Naive B cell (primary cell): ENCODE data around the gene SRM. TPM values are rescaled to one million over a fixed set of nuclear protein-coding genes. Genes with fewer than 3 reads are reported as not detected.
"Not testable (repeated sequence)": the region's sequence is repeated elsewhere in the genome, so short reads cannot be mapped to it uniquely, and the experiment has no call there.

Source experiments
- ATAC-seq, 2 donors: fragments of 150-1000 bp; cut with Tn5 transposase; 2 replicates each; pipeline ENCODE4 v1.10.0; 2021; ENCODE audit warnings: low read depth in 2 of 2, mild to moderate bottlenecking in 2 of 2, moderate library complexity in 2 of 2
- DNase-seq: peaks from one replicate; pipeline ENCODE4 v3.0.0; 2022
- H3K27ac Mint-ChIP-seq, 6 donors: one replicate each; pipeline ENCODE4 v1.8.0; 2020 to 2022; ENCODE audit warnings: mild to moderate bottlenecking in 6 of 6, mixed read lengths in 6 of 6, moderate library complexity in 5 of 6, inconsistent platforms in 2 of 6
- H3K27me3 Mint-ChIP-seq, 3 donors: one replicate each; pipeline ENCODE4 v1.8.0; 2021 to 2022; ENCODE audit warnings: mixed read lengths in 3 of 3, mild to moderate bottlenecking in 1 of 3
- H3K36me3 Mint-ChIP-seq, 2 donors: one replicate each; pipeline ENCODE4 v1.8.0; 2020 to 2022; ENCODE audit warnings: mixed read lengths in 2 of 2, inconsistent platforms in 1 of 2, mild to moderate bottlenecking in 1 of 2
- H3K4me1 Mint-ChIP-seq, 3 donors: one replicate each; pipeline ENCODE4 v1.8.0; 2020 to 2022; ENCODE audit warnings: mixed read lengths in 3 of 3, inconsistent platforms in 1 of 3, mild to moderate bottlenecking in 1 of 3, moderate library complexity in 1 of 3
- H3K4me3 Mint-ChIP-seq, 8 donors: one replicate each; pipeline ENCODE4 v1.8.0; 2020 to 2022; ENCODE audit warnings: mild to moderate bottlenecking in 8 of 8, mixed read lengths in 8 of 8, moderate library complexity in 8 of 8, inconsistent platforms in 2 of 8
- H3K9me3 Mint-ChIP-seq, 7 donors: one replicate each; pipeline ENCODE4 v1.8.0; 2020 to 2022; ENCODE audit warnings: mixed read lengths in 7 of 7, mild to moderate bottlenecking in 5 of 7, inconsistent platforms in 2 of 7, moderate library complexity in 1 of 7
- polyA plus RNA-seq, 6 donors: library from polyadenylated mRNA; unstranded; fragments of 300-500 nt; fragmentation: Illumina TruSeq; gene quantifications; one replicate each; pipeline ENCODE4 v1.2.3, GENCODE V29; 2021; ENCODE audit warnings: low read depth in 6 of 6

The SRM gene
- polyA plus RNA-seq, 6 donors from 2014 or later, result 74.3 to 133 (median 89.4) TPM

DNA sequence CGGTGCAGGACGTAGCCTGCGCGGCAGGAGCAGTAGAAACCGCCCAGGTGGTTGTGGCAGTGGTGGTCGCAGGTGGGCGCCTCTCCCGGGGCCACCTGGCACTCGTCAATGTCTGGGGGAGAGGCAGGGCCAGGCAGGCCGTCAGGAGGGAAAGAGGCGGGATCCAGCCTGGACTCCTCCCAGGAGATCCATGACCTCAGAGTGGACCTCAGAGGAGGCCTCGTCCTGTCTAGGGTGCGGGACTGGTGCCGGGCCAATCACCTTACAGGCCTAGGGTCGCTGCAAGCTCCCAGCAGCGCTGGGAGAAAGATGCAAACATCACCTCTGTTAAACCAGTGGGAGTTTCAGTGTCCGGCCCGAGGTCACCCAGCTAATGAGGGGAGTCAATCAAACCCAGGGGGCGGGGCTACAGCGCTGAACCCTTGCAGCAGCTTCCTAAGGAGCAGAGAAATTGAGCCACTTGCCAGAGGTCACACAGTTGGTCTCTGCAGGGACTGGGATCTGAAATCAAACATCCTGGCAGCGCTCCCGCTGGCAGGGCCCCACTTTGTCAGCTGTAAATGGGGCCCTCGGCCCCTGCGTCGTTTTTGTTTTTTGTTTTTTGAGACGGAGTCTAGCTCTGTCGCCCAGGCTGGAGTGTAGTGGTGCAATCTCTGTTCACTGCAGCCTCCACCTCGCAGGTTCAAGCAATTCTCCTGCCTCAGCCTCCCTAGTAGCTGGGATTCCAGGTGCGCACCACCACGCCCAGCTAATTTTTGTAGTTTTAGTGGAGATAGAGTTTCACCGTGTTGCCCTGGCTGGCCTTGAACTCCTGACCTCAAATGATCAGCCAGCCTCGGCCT lies 14.2 kb downstream of the SRM start:
- H3K9me3 Mint-ChIP-seq, result no peaks in the 10 kb centered on the region
- no peak for ATAC-seq
- H3K27me3 Mint-ChIP-seq, result no peaks in the 10 kb centered on the region
- H3K36me3 Mint-ChIP-seq, result no peaks in the 10 kb centered on the region
- H3K4me3 Mint-ChIP-seq, result no peak overlapping the region
- no peaks in the 10 kb centered on the region for H3K4me1 Mint-ChIP-seq
- H3K27ac Mint-ChIP-seq, result no peak overlapping the region
- DNase-seq, result no peak

DNA sequence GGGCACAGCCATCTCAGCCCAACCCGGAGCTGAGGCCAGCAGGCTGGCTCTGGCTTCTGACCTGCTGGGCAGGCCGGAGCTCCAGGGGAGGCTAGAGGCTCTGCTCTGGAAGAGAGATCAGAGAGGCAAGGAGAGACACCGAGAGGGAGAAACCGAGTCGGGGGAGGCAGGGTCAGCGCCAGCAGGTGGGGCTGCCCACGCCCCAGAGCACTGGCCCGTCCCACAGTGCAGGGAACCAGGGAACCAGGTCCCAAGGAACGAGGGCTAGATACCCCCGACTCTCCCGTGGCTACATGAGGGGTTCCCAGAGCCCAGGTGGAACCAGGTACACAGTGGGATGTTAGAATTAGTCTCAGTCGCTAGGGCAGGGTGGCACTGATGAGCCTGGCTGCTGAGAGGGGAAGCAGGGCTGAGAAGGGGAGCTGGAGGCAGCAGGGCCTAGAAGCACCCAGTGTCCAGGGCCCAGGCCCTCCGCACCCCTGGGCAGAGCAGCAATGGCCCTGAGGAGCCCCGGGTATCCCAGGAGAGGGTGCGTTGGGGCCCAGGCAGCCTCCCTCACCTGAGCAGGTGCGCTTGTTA lies 14.9 kb downstream of the SRM start:
- Mint-ChIP-seq H3K4me3 (no peak overlapping the region), H3K27me3 (no peaks in the 10 kb centered on the region), H3K27ac (no peak overlapping the region), H3K9me3 (no peaks in the 10 kb centered on the region), H3K36me3 (no peaks in the 10 kb centered on the region), H3K4me1 (no peaks in the 10 kb centered on the region)
- DNase-seq, result no peak
- ATAC-seq, result no peak

DNA sequence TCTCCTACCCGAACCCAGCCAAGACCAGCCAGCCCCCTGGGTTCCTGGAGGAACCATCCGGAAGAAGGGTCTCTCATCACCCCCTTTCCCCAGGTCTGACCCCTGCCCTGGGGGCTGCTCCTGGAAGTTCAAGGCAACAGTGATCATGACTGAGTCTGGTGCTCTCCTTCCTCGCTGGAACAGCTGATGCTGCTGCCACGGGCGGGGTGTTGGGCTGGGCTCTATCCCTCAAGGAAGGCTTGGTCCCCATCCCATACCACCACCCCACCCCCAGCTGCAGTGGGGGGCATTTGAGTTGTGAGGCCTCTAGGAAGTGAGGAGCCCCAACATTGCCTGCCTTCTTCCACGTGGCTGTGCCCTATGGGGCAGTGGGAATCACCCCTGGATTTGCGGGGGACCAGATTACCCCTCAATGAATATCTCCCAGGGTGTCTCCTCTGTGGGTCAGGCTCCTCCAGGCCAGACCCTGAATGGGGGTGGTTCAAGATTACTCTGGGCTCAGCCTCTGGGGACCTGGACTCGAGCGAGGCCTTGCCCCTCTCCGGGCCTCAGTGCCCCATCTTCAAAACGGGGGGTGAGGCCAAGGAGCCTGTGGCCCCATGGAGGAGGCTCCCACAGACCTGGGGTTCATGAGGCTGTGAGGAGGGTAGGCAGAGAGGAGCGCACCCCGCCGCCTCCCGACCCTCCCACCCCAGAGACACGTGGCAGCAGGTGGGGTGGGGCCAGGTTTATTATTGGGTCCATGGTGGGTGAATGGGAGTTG lies 15.6 kb downstream of the SRM start:
- H3K27ac Mint-ChIP-seq, result no peak overlapping the region
- ATAC-seq, result no peak
- no peaks in the 10 kb centered on the region for H3K36me3 Mint-ChIP-seq
- no peaks in the 10 kb centered on the region for H3K27me3 Mint-ChIP-seq
- no peaks in the 10 kb centered on the region for H3K4me1 Mint-ChIP-seq
- H3K4me3 Mint-ChIP-seq, result no peak overlapping the region
- DNase-seq, result no peak
- no peaks in the 10 kb centered on the region for H3K9me3 Mint-ChIP-seq

DNA sequence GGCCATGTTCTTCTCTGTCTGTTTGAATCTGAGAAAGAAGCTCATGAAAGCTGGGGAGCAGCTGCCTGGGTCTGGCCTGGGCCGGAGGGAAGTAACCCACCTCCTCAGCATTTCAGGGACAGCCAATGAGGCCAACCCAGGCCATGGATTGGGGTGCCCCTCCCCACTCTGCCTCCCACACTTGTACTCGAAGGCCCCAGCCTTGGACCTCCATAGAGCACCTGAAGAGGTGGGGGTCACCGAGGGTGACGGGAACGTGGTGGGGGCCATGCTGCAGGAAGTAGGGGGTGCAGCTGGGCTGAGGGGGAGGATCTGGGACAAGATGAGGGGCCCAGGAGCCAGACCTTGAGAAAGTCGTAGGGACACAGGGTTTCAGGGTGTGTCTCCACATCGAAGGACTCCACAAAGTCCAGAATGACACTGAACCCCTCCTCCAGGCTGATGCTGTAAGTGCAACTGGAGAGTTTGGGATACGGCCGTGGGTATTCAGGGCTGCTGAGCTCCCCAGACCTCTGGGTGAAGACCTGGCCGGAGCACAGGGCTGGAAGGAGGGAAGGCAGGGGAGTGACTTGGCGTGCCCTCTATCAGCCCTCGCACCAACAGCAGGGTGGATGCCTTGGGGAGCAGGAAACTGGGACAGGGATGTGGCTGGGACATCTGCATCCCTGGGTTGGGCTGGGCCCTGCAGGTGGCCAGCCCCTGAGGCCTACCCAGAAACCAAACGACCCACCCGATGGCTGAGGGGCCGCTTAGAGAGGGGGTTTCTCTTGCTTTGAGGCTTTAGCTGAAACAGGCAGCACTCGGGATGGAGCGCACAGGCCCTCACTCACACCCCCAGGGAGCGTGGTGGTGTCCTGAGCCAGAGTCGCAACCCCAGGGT lies 16.6 kb downstream of the SRM start:
- Mint-ChIP-seq H3K27me3 (no peaks in the 10 kb centered on the region), H3K9me3 (no peaks in the 10 kb centered on the region), H3K4me3 (no peak overlapping the region), H3K4me1 (no peaks in the 10 kb centered on the region), H3K27ac (no peak overlapping the region), H3K36me3 (no peaks in the 10 kb centered on the region)
- ATAC-seq, result no peak
- no peak for DNase-seq

DNA sequence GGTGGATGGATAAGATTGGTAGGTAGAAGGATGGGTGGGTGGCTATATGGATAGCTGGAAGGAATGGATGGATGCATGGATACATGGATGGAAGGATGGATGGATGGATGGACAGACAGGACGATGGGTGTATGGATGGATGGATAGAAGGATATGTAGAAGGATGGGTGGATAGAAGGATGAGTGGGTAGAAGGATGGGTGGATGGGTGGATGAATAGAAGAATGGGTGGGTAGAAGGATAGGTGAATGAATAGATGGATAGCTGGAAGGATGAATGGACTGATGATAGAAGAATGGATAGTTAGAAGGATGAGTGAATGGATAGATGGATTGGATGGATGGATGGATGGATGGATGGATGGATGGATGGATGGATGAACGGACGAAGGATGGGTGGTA lies 17.8 kb downstream of the SRM start:
- no peak for ATAC-seq
- Mint-ChIP-seq H3K4me3 (no peak overlapping the region), H3K9me3 (no peaks in the 10 kb centered on the region), H3K36me3 (no peaks in the 10 kb centered on the region), H3K27ac (no peak overlapping the region), H3K27me3 (peaks cover 0 to 5% (median 0%) of the 10 kb centered on the region in 3 donors), H3K4me1 (peaks cover 0 to 5% (median 0%) of the 10 kb centered on the region in 3 donors)
- no peak for DNase-seq

DNA sequence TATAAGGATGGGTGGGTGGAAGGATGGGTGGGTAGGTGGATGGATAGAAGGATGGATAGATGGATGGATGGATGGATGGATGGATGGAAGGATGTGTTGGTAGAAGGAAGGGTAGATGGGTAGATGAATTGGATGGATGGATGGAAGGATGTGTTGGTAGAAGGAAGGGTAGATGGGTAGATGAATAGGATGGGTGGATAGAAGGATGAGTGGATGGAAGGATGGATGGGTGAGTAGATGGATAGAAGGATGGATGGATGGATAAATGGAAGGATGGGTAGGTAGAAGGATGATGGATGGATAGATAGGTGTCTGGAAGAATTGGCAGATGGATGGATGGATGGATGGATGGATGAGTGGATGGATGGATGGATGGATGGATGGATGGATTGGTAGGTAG lies 18.8 kb downstream of the SRM start:
- Mint-ChIP-seq H3K36me3 (no peaks in the 10 kb centered on the region), H3K27ac (no peak overlapping the region), H3K4me1 (peaks cover 0 to 5% (median 0%) of the 10 kb centered on the region in 3 donors), H3K9me3 (no peaks in the 10 kb centered on the region), H3K4me3 (no peak overlapping the region), H3K27me3 (peaks cover 0 to 5% (median 0%) of the 10 kb centered on the region in 3 donors)
- DNase-seq (no peak), ATAC-seq (no peak)

DNA sequence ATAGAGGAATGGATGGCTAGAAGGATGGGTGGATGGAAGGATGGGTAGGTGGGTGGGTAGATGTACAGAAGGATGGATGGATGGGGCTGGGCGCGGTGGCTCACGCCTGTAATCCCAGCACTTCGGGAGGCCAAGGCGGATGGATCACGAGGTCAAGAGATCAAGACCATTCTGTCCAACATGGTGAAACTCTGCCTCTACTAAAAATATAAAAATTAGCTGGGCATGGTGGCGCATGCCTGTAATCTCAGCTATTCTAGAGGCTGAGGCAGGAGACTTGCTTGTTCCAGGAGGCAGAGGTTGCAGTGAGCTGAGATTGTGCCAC lies 19.8 kb downstream of the SRM start:
- H3K27me3 Mint-ChIP-seq, result not testable (repeated sequence)

DNA sequence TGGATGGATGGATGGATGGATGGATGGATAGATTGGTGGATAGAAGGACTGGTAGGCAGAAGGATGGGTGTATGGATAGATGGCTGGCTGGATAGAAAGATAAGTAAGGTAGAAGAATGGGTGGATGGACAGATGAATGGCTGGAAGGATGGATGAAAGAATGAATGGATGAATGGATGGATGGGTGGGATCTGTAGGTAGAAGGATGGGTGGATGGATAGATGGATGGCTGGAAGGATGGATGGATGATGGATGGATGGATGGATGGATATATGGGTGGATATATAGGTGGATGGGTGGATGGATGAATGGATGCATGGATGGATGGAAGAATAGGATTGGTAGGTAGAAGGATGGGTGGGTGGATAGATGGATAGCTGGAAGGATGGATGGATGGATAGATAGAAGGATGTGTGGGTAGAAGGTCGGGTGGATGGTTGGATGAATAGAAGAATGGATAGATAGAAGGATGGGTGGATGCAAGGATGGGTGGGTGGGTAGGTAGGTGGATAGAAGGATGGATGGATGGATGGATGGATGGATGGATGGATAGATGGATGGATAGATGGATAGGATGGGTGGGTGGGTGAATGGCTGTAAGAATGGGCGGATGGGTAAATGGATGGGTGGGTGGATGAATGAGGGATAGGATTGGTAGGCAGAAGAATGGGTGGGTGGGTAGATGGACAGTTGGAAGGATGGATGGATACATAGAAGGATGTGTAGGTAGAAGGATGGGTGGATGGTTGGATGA lies 20.3 kb downstream of the SRM start:
- Mint-ChIP-seq H3K4me1 (peaks cover 0 to 5% (median 0%) of the 10 kb centered on the region in 3 donors), H3K4me3 (no peak overlapping the region), H3K27me3 (peaks cover 0 to 5% (median 0%) of the 10 kb centered on the region in 3 donors), H3K27ac (no peak overlapping the region), H3K9me3 (no peaks in the 10 kb centered on the region), H3K36me3 (no peaks in the 10 kb centered on the region)
- no peak for DNase-seq
- ATAC-seq, result no peak

More for the DNA sequence above, 19.8 kb downstream of the SRM start:
- DNase-seq, ATAC-seq, H3K4me3 Mint-ChIP-seq, H3K4me1 Mint-ChIP-seq, H3K9me3 Mint-ChIP-seq, H3K36me3 Mint-ChIP-seq, H3K27ac Mint-ChIP-seq: not testable (repeated sequence)

DNA sequence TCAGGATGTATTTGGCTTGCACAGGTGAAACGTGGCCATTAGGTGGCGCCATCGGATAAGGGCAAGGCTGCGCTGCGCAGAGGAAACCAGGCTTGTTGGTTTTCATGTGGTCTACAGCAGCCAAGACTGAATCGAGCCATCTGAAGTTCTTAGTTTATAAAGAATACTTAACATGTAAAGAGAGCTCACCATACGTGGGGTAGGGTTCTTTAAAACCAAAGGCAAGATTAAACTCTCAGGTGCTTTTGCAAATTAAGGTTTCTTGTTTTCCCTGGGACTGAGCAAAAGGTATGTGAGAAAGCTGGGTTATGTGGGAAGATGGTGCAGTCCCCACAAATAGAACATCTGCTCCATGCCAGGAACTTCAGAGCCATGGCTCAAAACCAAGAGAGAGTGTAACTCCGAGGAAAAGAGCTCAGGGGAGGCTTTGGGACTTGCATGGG lies 22.1 kb downstream of the SRM start:
- Mint-ChIP-seq H3K4me1 (peaks cover 0 to 5% (median 0%) of the 10 kb centered on the region in 3 donors), H3K36me3 (no peaks in the 10 kb centered on the region), H3K27me3 (peaks cover 0 to 5% (median 0%) of the 10 kb centered on the region in 3 donors), H3K27ac (no peak overlapping the region), H3K4me3 (no peak overlapping the region), H3K9me3 (no peaks in the 10 kb centered on the region)
- DNase-seq (peak; percentile 78), ATAC-seq (peak; percentile 97 to 99)

DNA sequence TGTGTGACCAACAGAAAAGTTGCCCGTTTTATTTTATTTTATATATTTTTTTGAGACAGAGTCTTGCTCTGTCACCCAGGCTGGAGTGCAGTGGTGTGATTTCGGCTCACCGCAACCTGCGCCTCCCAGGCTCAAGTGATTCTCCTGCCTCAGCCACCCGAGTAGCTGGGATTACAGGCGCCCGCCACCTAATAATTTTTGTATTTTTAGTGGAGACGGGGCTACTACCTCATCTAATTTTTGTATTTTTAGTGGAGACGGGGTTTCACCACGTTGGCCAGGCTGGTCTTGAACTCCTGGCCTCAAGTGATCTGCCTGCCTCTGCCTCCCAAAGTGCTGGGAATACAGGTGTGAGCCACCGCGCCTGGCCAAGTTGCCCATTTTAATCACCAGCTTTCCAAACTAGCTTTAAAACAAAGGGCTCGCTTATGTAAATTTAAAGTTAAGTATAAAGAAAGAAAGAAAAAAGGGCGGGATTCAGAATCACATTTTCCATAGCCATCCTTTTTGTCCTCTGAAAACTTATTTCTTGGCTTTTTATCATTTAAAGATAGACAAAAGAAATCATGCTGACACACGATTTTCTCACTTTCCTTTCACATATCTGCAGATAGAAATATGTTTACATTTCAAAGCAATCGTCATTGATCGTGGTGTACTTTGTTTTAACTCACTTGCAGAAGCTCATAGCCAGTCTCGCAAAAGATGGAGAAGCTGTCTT lies 22.6 kb downstream of the SRM start:
- not testable (repeated sequence) for H3K36me3 Mint-ChIP-seq, H3K4me3 Mint-ChIP-seq, DNase-seq, H3K27me3 Mint-ChIP-seq, ATAC-seq, H3K4me1 Mint-ChIP-seq, H3K9me3 Mint-ChIP-seq
- H3K27ac Mint-ChIP-seq, result peak overlapping the region in 1 of 6 donors; percentile 34

DNA sequence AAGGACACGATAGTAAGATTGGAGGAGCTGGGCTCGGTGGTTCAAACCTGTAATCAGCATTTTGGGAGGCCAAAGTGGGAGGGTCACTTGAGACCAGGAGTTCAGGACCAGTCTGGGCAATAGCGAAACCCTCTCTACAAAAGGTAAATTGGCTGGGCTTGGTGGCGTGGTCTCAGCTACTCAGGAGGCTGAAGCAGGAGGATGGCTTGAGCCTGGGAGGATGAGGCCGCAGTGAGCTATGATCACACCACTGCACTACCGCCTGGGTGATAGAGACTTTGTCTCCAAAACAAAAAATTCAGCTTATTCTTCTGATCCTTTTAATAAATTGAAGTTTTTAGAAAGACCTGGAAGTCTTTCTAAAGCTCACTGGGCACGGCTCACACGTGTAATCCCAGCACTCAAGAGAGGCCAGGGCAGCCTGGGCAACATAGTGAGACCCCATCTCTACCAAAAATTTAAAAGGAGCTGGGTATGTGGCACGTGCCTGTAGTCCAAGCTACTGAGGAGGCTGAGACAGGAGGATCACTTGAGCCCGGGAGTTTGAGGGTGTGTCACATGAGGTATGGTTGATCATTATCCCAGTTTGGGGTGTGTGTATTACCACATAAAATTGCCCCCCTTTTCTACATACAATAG lies 28.1 kb downstream of the SRM start:
- Mint-ChIP-seq H3K27ac (peak overlapping the region in 2 of 6 donors; percentile 30 to 69), H3K4me3 (no peak overlapping the region), H3K36me3 (no peaks in the 10 kb centered on the region), H3K27me3 (no peaks in the 10 kb centered on the region), H3K4me1 (peaks cover 0 to 10% (median 2%) of the 10 kb centered on the region in 3 donors), H3K9me3 (peaks cover 0 to 2% (median 0%) of the 10 kb centered on the region in 7 donors)
- ATAC-seq (no peak), DNase-seq (no peak)

DNA sequence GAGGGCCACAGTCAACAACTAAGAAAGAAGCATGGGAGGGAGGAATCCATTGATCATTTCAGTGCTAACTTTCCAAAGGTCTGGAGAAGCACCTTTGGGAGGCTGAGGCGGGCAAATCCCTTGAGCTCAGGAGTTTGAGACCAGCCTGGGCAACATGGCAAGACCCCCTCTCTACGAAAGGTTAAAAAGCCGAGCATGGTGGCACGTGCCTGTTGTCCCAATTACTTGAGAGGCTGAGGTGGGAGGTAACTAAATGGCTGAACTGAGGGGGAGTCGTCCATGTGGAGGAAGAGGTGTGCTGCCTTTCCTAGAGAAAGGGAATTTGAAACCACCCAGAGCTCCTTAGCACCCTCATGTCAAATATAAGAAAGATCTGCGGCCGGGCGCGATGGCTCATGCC lies 29.0 kb downstream of the SRM start:
- Mint-ChIP-seq H3K9me3 (peaks cover 0 to 2% (median 0%) of the 10 kb centered on the region in 7 donors), H3K27ac (peak overlapping the region in 3 of 6 donors; percentile 14 to 65 (median 47)), H3K4me3 (no peak overlapping the region), H3K36me3 (no peaks in the 10 kb centered on the region), H3K4me1 (peaks cover 0 to 10% (median 2%) of the 10 kb centered on the region in 3 donors), H3K27me3 (no peaks in the 10 kb centered on the region)
- ATAC-seq, result no peak
- no peak for DNase-seq
